DMS53 treated with DMSO at 0.1 percent for 48 hours (cell line): ENCODE measurements around the gene EIF1.

ENCODE experiments used
- DNase-seq: peaks from one replicate; lab custom pipeline; 2025; ENCODE audit not compliant: unreplicated experiment; lab: John Stamatoyannopoulos, UW

EIF1 gene

DNA sequence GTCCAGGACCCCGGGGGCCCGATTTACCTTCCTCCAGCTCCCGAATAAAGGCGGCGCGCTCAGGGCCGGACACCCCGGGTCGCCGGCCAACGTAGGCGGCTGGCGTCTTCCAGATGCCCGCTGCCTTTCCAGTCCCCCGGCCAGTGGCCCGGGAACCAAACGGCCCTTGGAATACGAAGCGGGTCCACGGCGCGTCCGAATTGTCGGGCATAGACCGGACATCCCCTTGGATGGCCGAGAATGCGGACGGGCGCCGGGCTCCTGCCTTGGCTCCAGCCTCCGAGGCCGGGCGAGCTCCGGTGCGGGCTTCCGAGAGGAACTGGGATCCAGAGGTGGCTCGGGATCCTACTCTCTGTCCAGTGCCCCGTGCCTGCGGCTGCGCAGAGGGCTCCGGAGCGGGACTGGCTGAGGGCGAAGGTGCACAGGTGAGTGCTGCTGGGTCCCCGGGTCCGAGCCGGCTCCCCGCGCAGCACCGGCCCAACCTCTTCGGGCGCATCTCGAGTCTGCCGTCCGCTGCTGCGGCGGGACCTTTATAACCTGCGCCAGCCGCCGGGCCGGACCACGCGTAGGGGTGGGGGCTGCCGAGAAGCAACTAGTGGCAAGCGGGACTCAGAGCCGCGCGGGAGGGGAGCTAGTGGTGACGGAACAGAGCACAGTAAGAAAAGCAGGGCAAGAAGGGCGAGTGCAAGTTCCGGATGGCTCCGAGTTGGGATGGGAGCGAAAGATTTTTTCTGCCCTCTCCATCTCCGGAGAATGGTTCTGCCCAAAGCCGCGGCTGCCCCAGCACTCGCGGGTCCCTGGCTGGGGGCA is 45.7 kb downstream of the EIF1 start, which contains the start of gene HAP1:
Gene HAP1 (minus strand): TSS at position 505 of the 810 bp plus-strand sequence. CDS start 9 bp downstream, at position 496.
- peak; percentile 42 for DNase-seq

DNA sequence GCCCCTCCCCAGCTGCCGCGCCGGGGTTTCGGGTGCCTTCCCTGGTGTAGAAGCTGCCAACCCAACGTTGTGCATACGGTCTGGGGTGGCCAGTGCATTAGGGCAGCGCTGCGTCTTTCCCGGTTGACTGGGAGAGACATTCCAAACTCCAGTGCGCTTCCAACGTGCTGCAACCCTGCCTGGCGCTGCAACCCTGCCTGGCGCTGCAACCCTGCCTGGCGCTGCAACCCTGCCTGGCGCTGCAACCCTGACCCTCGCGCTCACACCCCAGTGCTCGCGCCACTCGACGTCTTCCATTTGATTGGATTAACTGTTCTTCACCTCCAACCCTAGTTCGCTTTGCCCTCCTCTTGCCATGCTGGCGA is 46.2 kb downstream of the EIF1 start:
- no peak for DNase-seq

DNA sequence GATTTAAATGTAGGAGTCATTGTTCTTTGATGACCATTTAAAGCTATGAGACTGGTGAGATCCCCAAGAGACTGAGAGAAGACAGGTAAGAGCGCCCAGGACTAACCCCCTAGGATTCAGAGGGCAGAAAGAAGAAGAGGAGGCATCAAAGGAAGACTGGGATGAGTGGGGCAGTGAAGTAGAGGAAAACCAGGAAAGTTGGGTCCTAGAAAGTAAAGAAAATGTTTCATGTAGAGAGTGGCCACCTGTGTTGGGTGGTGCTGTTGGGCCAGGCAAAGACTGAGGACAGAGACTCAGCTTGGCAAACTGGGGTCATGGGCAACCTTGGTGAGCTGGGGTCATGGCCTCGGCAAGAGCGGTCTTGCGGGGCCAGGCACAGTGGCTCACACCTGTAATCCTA is 47.1 kb downstream of the EIF1 start:
- no peak for DNase-seq

DNA sequence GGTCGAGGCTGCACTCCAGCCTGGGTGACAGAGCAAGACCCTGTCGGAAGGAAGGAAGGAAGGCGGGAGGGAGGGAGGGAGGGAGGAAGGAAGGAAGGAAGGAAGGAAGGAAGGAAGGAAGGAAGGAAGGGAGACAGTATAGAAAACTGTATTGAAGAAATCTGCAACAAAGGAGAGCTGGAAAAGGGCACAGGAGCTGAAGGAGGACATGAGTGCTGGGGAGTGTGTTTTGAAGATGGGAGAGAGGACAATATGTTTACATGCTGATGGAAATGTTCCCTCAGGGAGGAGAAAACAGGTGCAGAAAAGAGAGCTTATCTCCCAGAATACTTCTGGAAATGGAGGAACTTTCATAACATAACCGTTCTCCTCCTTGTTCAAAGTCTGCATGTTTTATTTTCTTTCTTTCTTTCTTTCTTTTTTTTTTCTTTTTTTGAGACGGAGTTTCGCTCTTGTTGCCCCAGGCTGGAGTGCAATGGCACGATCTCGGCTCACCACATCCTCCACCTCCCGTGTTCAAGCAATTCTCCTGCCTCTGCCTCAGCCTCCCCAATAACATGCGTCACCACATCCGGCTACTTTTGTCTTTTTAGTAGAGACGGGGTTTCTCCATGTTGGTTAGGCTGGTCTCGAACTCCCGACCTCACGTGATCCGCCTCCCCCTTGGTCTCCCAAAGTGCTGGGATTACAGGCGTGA is 48.4 kb downstream of the EIF1 start:
- DNase-seq: no peak

DNA sequence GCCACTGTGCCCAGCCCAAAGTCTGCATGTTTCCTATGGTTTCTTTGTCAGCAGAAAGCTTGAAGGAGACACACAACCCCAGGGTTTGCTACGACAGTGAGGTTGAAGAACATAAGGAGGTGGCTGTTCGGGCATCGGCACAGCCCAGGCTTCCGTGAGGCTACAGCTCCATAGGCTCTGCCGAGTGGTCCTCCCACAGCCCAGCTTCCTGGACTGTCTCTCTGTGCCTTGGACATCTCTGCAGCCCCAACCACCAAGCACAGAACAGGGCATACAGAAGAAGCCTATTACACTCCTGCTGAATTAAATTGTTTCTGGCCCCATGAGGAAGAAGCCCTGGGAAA is 49.0 kb downstream of the EIF1 start:
- DNase-seq: no peak

DNA sequence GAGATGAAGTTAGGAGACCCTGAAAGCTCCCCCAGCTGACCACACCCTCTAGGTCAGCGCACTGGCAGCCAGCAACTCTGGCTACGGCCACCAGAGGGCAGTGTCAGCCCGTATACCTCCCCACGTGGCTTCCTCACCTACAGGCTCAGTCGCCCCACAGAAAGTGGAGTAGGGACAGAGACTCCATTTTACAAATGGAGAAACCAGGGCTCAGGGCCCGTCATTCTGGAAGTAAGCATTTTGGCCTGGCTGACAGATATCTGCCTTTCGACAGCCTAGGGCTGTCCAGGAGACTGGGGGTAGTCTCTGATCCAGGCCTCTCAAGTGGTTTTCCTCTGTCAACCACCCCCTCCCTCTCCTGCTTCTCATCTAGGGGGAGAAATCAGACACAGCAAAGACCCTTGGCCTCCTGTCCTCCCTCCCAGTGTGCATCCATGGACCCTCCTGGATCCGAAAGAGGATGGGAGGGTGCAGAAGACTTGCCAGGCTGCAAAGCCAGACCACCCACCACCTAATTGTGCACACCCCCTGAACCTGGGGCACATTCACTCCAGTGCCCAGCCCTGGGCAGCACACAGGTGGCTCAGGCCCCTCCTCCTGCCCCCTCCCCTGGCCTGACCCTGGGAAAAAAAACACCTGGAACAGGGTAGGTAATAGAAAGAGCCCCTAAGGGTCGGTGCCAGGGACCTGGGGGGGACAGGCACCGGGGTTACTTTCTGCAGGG is 49.6 kb downstream of the EIF1 start:
- DNase-seq: peak; percentile 51

DNA sequence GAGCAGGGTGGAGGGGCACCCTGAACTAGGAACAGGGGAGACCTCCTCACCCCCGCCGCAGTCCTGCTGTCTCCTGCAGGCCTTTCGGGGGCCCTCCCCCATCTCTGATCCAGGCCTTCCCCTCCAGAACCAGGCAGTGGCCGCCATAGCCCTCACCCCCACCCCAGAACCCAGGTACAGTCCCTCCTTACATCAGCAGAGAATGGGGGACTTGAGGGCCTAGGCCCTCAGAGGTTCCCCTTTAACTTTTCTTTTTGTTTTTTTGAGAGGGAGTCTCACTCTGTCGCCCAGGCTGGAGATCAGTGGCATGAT is 50.1 kb downstream of the EIF1 start:
- DNase-seq: no peak

DNA sequence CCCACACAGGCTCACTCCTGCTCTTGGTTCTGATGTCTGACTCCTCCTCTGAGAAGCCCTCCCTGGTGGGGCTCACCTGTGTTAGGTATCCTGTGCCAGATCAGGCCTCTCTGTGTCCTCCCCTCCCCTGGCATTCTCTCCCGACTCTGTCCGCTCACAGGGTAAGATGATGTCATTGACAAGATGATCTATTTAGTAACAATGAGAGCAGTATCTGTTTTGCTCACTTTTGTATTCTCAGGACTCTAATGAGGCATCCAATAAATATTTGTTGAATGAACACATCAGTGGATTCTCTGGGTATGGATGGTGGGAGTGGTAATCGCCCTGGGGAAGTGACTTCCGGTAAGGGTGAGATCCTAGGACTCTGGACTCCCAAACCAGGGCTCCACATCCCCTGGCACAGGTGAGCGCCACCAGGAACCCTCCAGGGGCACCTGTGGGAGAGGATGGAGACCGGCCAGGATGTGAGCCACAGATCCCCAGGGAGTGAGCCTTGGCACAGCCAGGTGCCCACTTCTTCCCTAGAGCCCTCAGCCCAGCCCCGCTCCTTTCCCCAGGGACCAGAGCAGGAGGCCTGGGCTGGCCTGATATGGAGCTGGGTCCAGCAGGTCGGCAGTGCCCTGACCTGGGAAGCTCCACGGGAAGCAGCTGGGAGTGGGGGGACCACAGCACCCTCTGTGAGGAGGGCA is 51.1 kb downstream of the EIF1 start:
- peak; percentile 74 for DNase-seq

DNA sequence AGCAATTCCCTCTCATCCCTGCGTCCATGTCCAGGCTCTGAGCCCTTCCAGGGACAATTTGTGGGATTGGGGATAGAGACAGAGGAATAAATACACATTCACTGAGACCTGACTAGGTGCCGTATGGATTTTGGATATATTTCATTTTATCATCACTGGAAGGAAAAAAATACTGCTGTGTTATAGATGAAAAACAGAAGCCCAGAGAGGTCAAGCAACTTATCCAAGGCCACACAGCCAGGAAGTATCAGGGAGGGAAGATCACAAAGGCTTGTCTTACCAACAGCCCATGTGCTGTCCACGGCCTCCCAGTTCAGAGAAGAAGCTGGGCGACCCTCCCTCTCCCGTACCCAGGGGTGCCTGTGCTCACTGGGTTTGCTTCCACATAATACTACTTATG is 51.8 kb downstream of the EIF1 start:
- DNase-seq: no peak

DNA sequence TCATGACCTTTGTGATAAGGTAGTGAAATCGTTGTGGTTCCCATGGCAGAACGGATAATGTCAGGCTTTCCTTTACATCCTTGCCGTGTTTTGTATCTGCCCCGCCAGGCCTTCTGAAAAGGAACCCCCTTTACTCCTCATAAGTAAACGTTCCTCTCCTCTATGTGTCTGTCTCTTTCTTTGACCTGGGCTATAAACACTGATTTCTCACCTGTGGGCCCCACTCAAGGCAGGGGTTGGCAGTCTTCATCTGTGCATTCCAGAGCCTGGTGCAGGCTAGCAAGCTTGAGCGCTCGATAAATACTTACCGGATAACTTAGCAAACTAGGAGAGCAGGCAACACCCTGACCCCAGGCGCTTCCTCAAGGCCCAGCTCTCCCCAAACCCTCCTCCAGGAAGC is 53.0 kb downstream of the EIF1 start:
- no peak for DNase-seq
